ENCODE measurements around the gene USH2A.

GRCh38 chr1:215878128-215878527 is 545.1 kb downstream of the USH2A start:
- TF ChIP-seq CTCF (IDR thresholded peaks at IDR 0.05; ENCODE audit: low read length) (no peak), EZH2 (optimal IDR thresholded peaks at IDR 0.05; ENCODE audit: low read depth, low read length) (no peak), EZH2phosphoT487 (IDR thresholded peaks at IDR 0.05; ENCODE audit: low read length) (no peak)
